HCT116 (cell line): ENCODE data around the gene MT3. TPM values are rescaled to one million over a fixed set of nuclear protein-coding genes. Genes with fewer than 3 reads are reported as not detected.

ENCODE experiments used
- ATAC-seq: fragments of 200-7000 bp; cut with Tn5 transposase; 2 replicates; pipeline ENCODE4 v1.9.1; 2020; ENCODE audit warnings: mild to moderate bottlenecking, moderate library complexity
- BruUV-seq: library from RNA; stranded (reverse); fragments of 400-500 nt; replicated peaks from 2 replicates; lab custom pipeline; 2021; lab: Mats Ljungman, UMichigan
- CTCF ChIA-PET: fragments of 300-600 bp; sonication (Branson Sonifier 250); formaldehyde crosslinking; loops from one replicate; lab custom pipeline; 2021; ENCODE audit warnings: antibody characterized with exemption; lab: Charles Lee
- POLR2A ChIA-PET: fragments of 300-600, 350-600 bp; sonication (Branson Sonifier 250); formaldehyde crosslinking; loops from one replicate; lab custom pipeline; 2021; ENCODE audit warnings: antibody characterized with exemption; lab: Charles Lee
- RAD21 ChIA-PET, 2 experiments: fragments of 300-600 bp; sonication (Branson Sonifier 250); formaldehyde crosslinking; loops; one replicate each; lab custom pipeline; 2023; ENCODE audit warnings: low total read pairs in 2 of 2; ENCODE audit not compliant: uncharacterized antibody in 2 of 2, unreplicated experiment in 2 of 2, low non-redundant PET in 1 of 2; lab: Charles Lee
- DNase-seq: peaks from one replicate; pipeline ENCODE4 v3.0.0-alpha.2; 2010; ENCODE audit warnings: low read depth, low spot score
- H2AFZ ChIP-seq: fragments of 200-600 bp; shearing (Covaris generic), sonication (generic); 2 replicates; pipeline ENCODE4 v1.6.1; 2017; ENCODE audit warnings: low read depth, mixed run types, mixed read lengths, antibody characterized with exemption, low read length; ENCODE audit not compliant: poor library complexity, severe bottlenecking
- H3K27ac ChIP-seq: 2 replicates; pipeline ENCODE4 v1.5.1; 2012; ENCODE audit warnings: low read depth, low read length
- H3K27me3 ChIP-seq: fragments of 200-600 bp; sonication (generic); 2 replicates; pipeline ENCODE4 v1.6.1; 2016; ENCODE audit warnings: mixed run types, low read length, mixed read lengths; ENCODE audit not compliant: insufficient read depth
- H3K36me3 ChIP-seq, 2 experiments: fragments of 200-500 bp in 1 of 2; fragments of 200-600 bp in 1 of 2; sonication (Bioruptor generic) in 1 of 2; sonication (generic) in 1 of 2; 2 replicates each; pipeline versions ENCODE4 v1.5.1 to v1.6.1; 2014 to 2016; ENCODE audit warnings: low read length in 2 of 2, inconsistent platforms in 1 of 2, mixed read lengths in 1 of 2, mixed run types in 1 of 2; ENCODE audit not compliant: insufficient read depth in 2 of 2, control insufficient read depth in 1 of 2
- H3K4me1 ChIP-seq, 2 experiments: fragments of 200-600 bp in 1 of 2; sonication (generic) in 1 of 2; 2 replicates each; pipeline versions ENCODE4 v1.5.1 to v1.6.1; 2012 to 2017; ENCODE audit warnings: low read length in 2 of 2, inconsistent platforms in 1 of 2, mild to moderate bottlenecking in 1 of 2, mixed read lengths in 1 of 2, mixed run types in 1 of 2, moderate library complexity in 1 of 2; ENCODE audit not compliant: insufficient read depth in 2 of 2, control insufficient read depth in 1 of 2
- H3K4me2 ChIP-seq: fragments of 200-600 bp; sonication (generic); 2 replicates; pipeline ENCODE4 v1.6.1; 2017; ENCODE audit warnings: mixed run types, low read length, mixed read lengths
- H3K4me3 ChIP-seq, 2 experiments: fragments of 200-600 bp in 1 of 2; sonication (generic) in 1 of 2; replicated peaks in 1 of 2; 2 replicates each; pipeline ENCODE4 v1.5.1; 2011 to 2016; ENCODE audit warnings: low read length in 2 of 2, control low read depth in 1 of 2, low read depth in 1 of 2, mild to moderate bottlenecking in 1 of 2, mixed read lengths in 1 of 2, mixed run types in 1 of 2
- H3K79me2 ChIP-seq: fragments of 200-600 bp; sonication (generic); 2 replicates; pipeline ENCODE4 v1.6.1; 2017; ENCODE audit warnings: mild to moderate bottlenecking, mixed run types, low read length, moderate library complexity, mixed read lengths; ENCODE audit not compliant: insufficient read depth
- H3K9ac ChIP-seq: fragments of 200-600 bp; sonication (generic); 2 replicates; pipeline ENCODE4 v1.6.1; 2016; ENCODE audit warnings: low read length, mixed read lengths
- H3K9me2 ChIP-seq: fragments of 200-600 bp; sonication (generic), shearing (Covaris generic); 2 replicates; pipeline ENCODE4 v1.6.1; 2017; ENCODE audit warnings: mixed run types, mild to moderate bottlenecking, moderate library complexity; ENCODE audit not compliant: insufficient read depth
- H3K9me3 ChIP-seq, 2 experiments: fragments of 200-500 bp in 1 of 2; fragments of 200-600 bp in 1 of 2; sonication (Bioruptor generic) in 1 of 2; sonication (generic) in 1 of 2; 2 replicates each; pipeline ENCODE4 v1.6.1; 2014 to 2017; ENCODE audit warnings: low read length in 2 of 2, mixed read lengths in 2 of 2, inconsistent platforms in 1 of 2, low read depth in 1 of 2, mild to moderate bottlenecking in 1 of 2, mixed run types in 1 of 2, moderate library complexity in 1 of 2; ENCODE audit not compliant: control insufficient read depth in 1 of 2, insufficient read depth in 1 of 2
- H4K20me1 ChIP-seq: fragments of 200-600 bp; sonication (generic), shearing (Covaris generic); 2 replicates; pipeline ENCODE4 v1.6.1; 2017; ENCODE audit warnings: mixed run types, mild to moderate bottlenecking, moderate library complexity; ENCODE audit not compliant: insufficient read depth
- ELF1 ChIP-seq: IDR thresholded peaks from 2 replicates; pipeline ENCODE4 v1.6.1; 2012; ENCODE audit warnings: low read depth, borderline replicate concordance
- EZH2 ChIP-seq: fragments of 200-600 bp; sonication (generic); IDR thresholded peaks from 2 replicates; pipeline ENCODE4 v1.6.1; 2017; ENCODE audit warnings: antibody characterized with exemption, mixed run types
- JUND ChIP-seq: IDR thresholded peaks from 2 replicates; pipeline ENCODE4 v1.6.1; 2012
- MAX ChIP-seq: IDR thresholded peaks from 2 replicates; pipeline ENCODE4 v1.6.1; 2012
- POLR2AphosphoS5 ChIP-seq: IDR thresholded peaks from 2 replicates; pipeline ENCODE4 v1.6.1; 2011; ENCODE audit warnings: mild to moderate bottlenecking, low read depth, low read length, moderate library complexity
- REST ChIP-seq: IDR thresholded peaks from 2 replicates; pipeline ENCODE4 v1.6.1; 2012; ENCODE audit warnings: low read depth
- SRF ChIP-seq: IDR thresholded peaks from 2 replicates; pipeline ENCODE4 v1.6.1; 2012; ENCODE audit warnings: low read depth
- intact Hi-C: fragments of 100-400 bp; cut with micrococcal nuclease; formaldehyde crosslinking; loops from 2 replicates; pipeline ENCODE4 v1.10.0; 2022
- total RNA-seq: library from RNA; stranded (reverse); gene quantifications from one replicate; pipeline ENCODE4 v1.2.1, GENCODE V29; 2021; ENCODE audit not compliant: unreplicated experiment

MT3 gene
- total RNA-seq, 1 experiment from 2014 or later, result not detected

- CTCF ChIA-PET, result no interaction called here
- H3K27ac ChIP-seq, result no peak overlapping the region
- H4K20me1 ChIP-seq, result no peaks in the 10 kb centered on the region
- H3K9me3 ChIP-seq, result no peaks in the 10 kb centered on the region
- no peak overlapping the region for H2AFZ ChIP-seq
- H3K27me3 ChIP-seq, result no peaks in the 10 kb centered on the region
- RAD21 ChIA-PET, result no interaction called here
- H3K36me3 ChIP-seq, result no peaks in the 10 kb centered on the region
- DNase-seq (no peak), ATAC-seq (no peak)
- no peak overlapping the region for H3K9ac ChIP-seq
- no peaks in the 10 kb centered on the region for H3K79me2 ChIP-seq
- no peak overlapping the region for H3K4me2 ChIP-seq
- intact Hi-C loops, result no loop called here
- POLR2A ChIA-PET, result no interaction called here
- no TSS peak for BruUV-seq
- 0 out of 4 replicates have a peak, but pooled peaks cover 0 to 3% of the 10 kb centered on the region in 2 experiments for H3K4me1 ChIP-seq
- H3K9me2 ChIP-seq, result no peaks in the 10 kb centered on the region
- TF ChIP-seq EZH2, result no peak
- no peak for TF ChIP-seq JUND
- TF ChIP-seq MAX, result no peak
- H3K4me3 ChIP-seq, result no peak overlapping the region
Observed at GRCh38 chr16:56593573-56594291, 4.4 kb downstream of the MT3 start.

GRCh38 chr16:56594292-56594619 is 4.9 kb downstream of the MT3 start:
- no TSS peak for BruUV-seq
- Histone ChIP-seq H3K4me1 (0 out of 4 replicates have a peak, but pooled peaks cover 0 to 3% of the 10 kb centered on the region in 2 experiments), H3K9me3 (no peaks in the 10 kb centered on the region), H3K4me2 (no peak overlapping the region), H3K27ac (no peak overlapping the region), H3K9me2 (no peaks in the 10 kb centered on the region), H4K20me1 (no peaks in the 10 kb centered on the region), H3K36me3 (no peaks in the 10 kb centered on the region), H3K9ac (no peak overlapping the region), H3K4me3 (no peak overlapping the region), H3K79me2 (no peaks in the 10 kb centered on the region), H3K27me3 (no peaks in the 10 kb centered on the region), H2AFZ (no peak overlapping the region)
- no peak for ATAC-seq
- POLR2A ChIA-PET, result no interaction called here
- no peak for DNase-seq
- no peak for TF ChIP-seq POLR2AphosphoS5
- no peak for TF ChIP-seq REST
- no peak for TF ChIP-seq ELF1
- no peak for TF ChIP-seq SRF
- CTCF ChIA-PET, result no interaction called here
- intact Hi-C loops, result no loop called here
- RAD21 ChIA-PET, result no interaction called here
